Activated T-cell treated with anti-CD3 and anti-CD28 coated beads, Interleukin-2, amount 50 U/mL, for 72 hours (primary cell): ENCODE data around the gene MARVELD1. TPM values are rescaled to one million over a fixed set of nuclear protein-coding genes. Genes with fewer than 3 reads are reported as not detected.

Experiments
- ATAC-seq, 2 donors: fragments of 150-1000 bp; cut with Tn5 transposase; replicated peaks in 1 of 2; 2 replicates each; pipeline ENCODE4 v1.10.0; 2021; ENCODE audit warnings: moderate library complexity in 2 of 2, mild to moderate bottlenecking in 1 of 2
- DNase-seq, 2 donors: peaks; one replicate each; pipeline ENCODE4 v3.0.0; 2021 to 2022; ENCODE audit warnings: mixed read lengths in 1 of 2
- H3K27ac Mint-ChIP-seq: one replicate; pipeline ENCODE4 v1.8.0; 2022; ENCODE audit warnings: mild to moderate bottlenecking, moderate library complexity, mixed read lengths
- H3K27me3 Mint-ChIP-seq: one replicate; pipeline ENCODE4 v1.8.0; 2022; ENCODE audit warnings: low read depth, mixed read lengths
- H3K36me3 Mint-ChIP-seq, 2 donors: one replicate each; pipeline ENCODE4 v1.8.0; 2022; ENCODE audit warnings: mixed read lengths in 2 of 2, mild to moderate bottlenecking in 1 of 2; ENCODE audit not compliant: insufficient read depth in 2 of 2
- H3K4me1 Mint-ChIP-seq: one replicate; pipeline ENCODE4 v1.8.0; 2022; ENCODE audit warnings: low read depth, mixed read lengths
- H3K4me3 Mint-ChIP-seq, 2 donors: one replicate each; pipeline ENCODE4 v1.8.0; 2022; ENCODE audit warnings: mild to moderate bottlenecking in 2 of 2, mixed read lengths in 2 of 2, moderate library complexity in 2 of 2
- H3K9me3 Mint-ChIP-seq, 2 donors: one replicate each; pipeline ENCODE4 v1.8.0; 2022; ENCODE audit warnings: mixed read lengths in 2 of 2
- total RNA-seq, 2 donors: library from RNA; stranded (reverse); gene quantifications; one replicate each; pipeline ENCODE4 v1.2.3, GENCODE V29; 2022

The MARVELD1 gene
- total RNA-seq, 2 donors from 2014 or later: 1.5 to 1.9 TPM

DNA sequence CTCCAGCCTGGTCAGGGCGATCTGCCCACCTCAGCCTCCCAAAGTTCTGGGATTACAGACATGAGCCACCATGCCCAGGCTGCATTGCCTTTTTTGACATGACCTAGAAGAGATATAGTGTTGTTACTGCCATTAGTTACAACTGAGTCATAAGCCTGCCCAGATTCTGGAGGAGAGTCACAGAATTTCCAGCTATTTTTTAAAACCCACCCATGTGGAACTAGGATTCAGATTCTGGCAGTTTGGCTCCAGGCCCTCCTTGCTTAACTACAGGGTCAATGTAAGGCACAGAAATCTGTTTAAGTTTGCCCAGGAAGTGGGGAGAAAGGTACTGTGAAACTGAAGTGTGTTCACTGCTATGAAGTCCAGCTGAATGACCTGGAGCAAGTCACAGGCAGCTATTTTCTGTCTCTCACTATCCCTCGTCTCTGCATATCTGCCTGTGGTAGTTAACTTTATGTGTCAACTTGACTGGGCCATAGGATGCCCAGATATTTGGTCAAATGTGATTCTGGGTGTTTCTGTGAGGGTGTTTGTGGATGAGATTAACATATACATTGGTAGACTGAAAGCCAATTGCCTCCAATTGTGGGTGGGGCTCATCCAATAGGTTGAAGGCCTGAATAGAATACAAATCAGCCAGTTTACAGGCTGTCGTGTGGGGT is 8.4 kb upstream of the MARVELD1 start:
- ATAC-seq (no peak), DNase-seq (no peak)
- H3K9me3 Mint-ChIP-seq: no peaks in the 10 kb centered on the region
- H3K4me1 Mint-ChIP-seq: peaks cover 5% of the 10 kb centered on the region
- H3K36me3 Mint-ChIP-seq: no peaks in the 10 kb centered on the region
- no peak overlapping the region for H3K27ac Mint-ChIP-seq
- peaks cover 8% of the 10 kb centered on the region for H3K27me3 Mint-ChIP-seq
- no peak overlapping the region for H3K4me3 Mint-ChIP-seq

DNA sequence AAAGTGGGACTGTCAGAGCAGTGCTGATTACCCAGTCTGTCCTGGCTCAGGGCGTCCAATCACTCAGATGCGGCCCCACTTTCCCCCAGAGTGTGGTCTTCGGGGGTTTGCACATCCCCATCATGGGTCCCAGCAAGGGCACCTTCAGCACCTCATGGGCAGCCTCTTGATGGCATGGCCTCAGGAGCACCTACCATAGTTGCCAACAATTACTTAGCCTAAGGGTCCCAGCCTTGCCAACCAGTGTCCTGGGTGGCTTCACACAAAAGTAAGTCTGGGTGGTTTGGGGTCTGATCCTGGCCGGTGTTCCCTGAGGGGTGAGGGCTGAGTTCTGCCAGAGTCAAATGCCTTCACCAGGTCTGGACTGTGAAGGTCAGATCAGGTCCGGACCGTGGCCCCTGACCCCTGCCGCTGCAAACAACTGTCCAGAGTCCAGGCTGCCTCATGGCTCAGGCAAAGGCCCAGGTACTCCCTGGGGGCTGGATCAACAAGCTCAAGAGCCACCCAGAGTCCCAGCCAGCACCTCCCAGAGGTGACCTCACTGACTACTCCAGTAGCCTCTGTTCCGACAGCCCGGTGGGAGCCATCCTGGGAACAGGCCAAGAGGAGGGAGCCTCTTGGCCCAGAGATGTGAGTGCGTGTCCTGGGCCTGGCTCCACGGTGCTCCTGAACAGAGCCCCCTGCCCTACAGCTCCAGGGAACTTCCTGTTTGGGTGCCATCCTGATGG is 6.2 kb upstream of the MARVELD1 start:
- no peaks in the 10 kb centered on the region for H3K36me3 Mint-ChIP-seq
- H3K9me3 Mint-ChIP-seq: no peaks in the 10 kb centered on the region
- no peak for DNase-seq
- H3K27ac Mint-ChIP-seq: no peak overlapping the region
- ATAC-seq: no peak
- peaks cover 16% of the 10 kb centered on the region for H3K27me3 Mint-ChIP-seq
- no peak overlapping the region for H3K4me3 Mint-ChIP-seq
- no peaks in the 10 kb centered on the region for H3K4me1 Mint-ChIP-seq

DNA sequence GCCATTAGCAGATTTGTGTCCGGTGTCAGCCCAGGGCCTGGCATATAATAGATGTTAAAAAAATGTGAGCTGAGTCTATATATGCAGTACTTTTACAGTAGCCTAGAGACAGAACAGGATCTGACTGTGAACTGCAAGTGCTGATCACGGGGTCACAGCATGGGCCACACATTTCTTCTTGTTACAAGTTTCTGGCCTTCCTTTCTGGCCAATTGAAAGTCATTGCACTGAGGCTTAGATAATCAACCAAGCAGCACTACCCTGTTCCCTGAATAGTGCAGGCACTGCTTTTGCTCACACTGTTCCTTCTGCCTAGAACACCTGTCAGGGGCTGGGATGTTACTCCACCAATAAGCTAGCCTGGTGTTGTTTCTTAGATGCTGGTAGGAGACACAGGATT is 5.4 kb upstream of the MARVELD1 start:
- H3K4me1 Mint-ChIP-seq: peaks cover 5% of the 10 kb centered on the region
- DNase-seq (no peak), ATAC-seq (no peak)
- no peaks in the 10 kb centered on the region for H3K9me3 Mint-ChIP-seq
- H3K36me3 Mint-ChIP-seq: no peaks in the 10 kb centered on the region
- no peak overlapping the region for H3K4me3 Mint-ChIP-seq
- H3K27me3 Mint-ChIP-seq: peaks cover 24% of the 10 kb centered on the region
- H3K27ac Mint-ChIP-seq: no peak overlapping the region

DNA sequence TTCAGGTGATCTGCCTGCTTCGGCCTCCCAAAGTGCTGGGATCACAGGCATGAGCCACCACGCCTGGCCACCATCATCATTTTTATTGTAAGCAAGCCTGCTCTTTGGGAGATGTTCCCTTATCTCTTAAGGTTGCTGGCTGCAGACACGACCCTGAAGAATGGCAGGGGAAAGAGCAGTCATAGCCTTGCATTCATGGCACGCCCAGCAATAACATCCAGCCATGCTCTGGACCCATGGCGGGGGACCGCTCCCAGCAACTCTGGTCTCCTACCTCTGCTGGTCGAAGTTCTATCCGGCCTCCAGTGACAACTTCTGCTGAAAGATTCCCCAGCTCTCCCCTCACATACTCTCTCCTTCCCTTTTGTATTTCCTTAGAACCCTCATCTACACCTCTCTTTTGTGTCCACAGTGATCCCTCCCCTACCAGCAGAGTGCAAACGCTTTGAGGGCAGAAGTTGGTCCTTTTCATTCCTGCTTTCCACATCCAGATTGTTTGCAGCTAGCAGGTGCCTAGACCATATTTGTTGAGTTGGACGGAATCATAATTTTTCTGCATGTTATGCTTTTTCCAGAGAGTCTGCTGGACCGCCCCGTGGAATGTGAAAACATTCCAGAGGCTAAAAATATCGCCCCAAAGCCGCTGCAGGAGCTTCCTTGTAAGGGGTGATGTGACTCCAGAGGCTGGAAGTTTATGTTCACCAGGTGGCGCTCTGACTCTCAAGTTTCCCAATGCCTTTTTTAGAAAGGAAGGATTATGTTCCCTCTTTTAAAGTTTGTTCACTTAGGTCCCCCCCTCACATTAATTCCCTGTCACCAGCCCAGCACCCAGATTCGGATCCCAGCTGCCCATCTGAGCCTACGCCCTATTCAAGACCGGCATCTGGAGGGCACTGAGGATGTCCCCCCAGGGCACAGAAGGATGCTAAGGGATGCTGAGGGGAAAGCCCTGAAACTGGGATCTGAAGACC is 4.3 kb upstream of the MARVELD1 start:
- peaks cover 12% of the 10 kb centered on the region for H3K4me1 Mint-ChIP-seq
- DNase-seq: peak; percentile 33 to 38
- H3K27me3 Mint-ChIP-seq: peaks cover 26% of the 10 kb centered on the region
- H3K4me3 Mint-ChIP-seq: no peak overlapping the region
- ATAC-seq: no peak
- H3K27ac Mint-ChIP-seq: no peak overlapping the region
- H3K36me3 Mint-ChIP-seq: peaks cover 0 to 2% of the 10 kb centered on the region in 2 donors
- H3K9me3 Mint-ChIP-seq: no peaks in the 10 kb centered on the region

DNA sequence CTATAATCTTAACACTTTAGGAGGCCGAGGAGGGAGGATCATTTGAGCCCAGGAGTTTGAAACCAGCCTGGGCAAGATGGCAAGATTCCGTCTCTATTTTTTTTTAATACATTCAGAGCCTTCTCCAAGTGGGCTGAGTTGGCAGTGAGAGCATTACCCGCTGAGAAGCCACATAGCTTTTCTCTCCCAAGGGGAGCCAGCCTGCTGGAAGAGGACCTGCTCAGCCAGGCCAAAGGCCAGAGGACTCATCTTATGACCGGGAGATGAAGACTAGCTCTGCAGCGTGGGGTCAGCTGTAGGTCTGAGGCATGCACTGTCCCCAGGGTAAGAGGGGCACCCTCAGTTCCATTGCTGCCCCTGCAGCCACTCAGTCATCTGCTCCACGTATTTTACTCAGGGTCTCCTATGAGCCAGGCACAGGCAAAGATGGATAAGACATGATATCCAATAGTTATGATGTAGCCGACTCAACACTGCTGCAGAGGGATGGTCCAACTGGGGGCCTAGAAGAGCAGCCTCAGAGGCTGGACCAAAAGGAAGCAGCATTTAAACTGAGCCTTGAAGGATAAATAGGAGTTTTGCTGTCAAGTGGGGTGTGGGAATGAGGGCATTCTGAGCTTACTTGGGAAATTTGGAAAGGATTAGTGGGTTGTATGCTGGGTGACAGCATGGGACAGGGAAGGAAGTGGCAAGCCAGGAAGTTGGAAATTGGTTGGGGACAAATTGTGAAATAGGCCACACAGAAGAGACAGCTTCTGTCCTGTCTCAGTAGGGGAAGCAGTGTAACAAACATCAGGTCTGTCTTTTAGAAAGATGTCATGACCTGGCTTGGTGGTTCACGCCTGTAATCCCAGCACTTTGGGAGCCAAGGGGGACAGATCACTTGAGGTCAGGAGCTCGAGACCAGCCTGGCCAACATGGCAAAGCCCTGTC is 1.6 kb upstream of the MARVELD1 start:
- Mint-ChIP-seq H3K27me3 (peaks cover 32% of the 10 kb centered on the region), H3K9me3 (no peaks in the 10 kb centered on the region), H3K36me3 (peaks cover 0 to 2% of the 10 kb centered on the region in 2 donors), H3K4me1 (peaks cover 20% of the 10 kb centered on the region), H3K4me3 (peak overlapping the region; percentile 23 to 84), H3K27ac (no peak overlapping the region)
- no peak for DNase-seq
- ATAC-seq: no peak

DNA sequence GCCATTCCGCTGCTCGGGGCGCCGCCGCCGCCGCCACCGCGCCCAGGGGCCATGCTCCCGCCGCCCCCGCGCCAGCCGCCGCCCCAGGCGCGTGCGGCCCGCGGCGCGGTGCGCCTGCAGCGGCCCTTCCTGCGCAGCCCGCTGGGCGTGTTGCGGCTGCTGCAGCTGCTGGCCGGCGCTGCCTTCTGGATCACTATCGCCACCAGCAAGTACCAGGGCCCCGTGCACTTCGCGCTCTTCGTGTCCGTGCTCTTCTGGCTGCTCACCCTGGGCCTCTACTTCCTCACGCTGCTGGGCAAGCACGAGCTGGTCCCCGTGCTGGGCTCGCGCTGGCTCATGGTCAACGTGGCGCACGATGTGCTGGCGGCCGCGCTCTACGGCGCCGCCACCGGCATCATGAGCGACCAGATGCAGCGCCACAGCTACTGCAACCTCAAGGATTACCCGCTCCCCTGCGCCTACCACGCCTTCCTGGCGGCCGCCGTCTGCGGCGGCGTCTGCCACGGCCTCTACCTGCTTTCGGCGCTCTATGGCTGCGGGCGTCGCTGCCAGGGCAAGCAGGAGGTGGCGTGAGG is 383 bp downstream of the MARVELD1 start:
- Mint-ChIP-seq H3K4me1 (peaks cover 20% of the 10 kb centered on the region), H3K36me3 (peaks cover 0 to 2% of the 10 kb centered on the region in 2 donors), H3K27me3 (peaks cover 29% of the 10 kb centered on the region), H3K27ac (peak overlapping the region; percentile 21), H3K9me3 (no peaks in the 10 kb centered on the region), H3K4me3 (peak overlapping the region; percentile 93 to 96)
- peak; percentile 87 to 88 for ATAC-seq
- DNase-seq: peak; percentile 67 to 68

DNA sequence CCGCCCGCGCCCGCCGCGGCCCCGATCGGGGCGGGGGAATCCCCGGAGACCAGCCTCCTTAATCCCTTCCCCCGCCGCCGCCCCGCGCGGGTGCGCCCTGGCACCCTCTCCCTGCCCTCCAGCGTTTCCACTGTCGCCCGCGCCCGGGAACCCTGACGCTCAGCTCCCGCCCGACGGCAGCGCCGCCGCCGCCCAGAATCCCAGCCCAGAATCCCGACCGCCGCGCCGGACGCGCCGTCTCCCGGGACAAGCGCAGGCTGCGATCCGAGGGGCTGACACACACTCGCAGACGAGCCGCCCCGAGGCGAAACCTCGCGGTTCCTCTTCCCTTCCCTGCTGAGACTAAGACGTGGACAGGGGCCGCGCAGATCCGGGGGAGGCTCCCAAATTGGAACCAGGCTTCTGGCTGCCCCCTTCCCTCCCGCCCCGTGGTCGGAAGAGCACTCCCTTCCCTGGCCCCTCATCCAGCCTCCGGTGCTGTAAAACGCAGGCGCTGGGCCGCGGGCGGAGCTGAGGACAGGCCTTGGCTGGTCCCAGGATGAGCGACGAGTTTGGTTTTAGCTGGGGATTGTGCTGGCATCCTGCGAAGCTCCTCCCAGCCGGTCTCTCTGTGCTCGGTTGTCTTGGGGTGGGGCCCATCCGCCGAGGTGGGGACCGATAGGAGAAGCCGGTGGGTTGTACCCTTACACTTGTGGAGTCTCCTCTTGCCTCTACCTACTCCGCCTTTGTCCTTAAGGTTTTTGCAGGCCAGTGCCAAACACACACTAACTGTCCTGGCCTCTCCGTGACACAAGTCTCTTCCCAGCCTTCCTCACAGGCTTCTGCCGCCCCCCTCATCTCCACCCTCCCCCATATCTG is 1.1 kb downstream of the MARVELD1 start:
- ATAC-seq (peak; percentile 31 to 35), DNase-seq (peak in 1 of 2 donors; percentile 14)
- Mint-ChIP-seq H3K36me3 (peaks cover 0 to 2% of the 10 kb centered on the region in 2 donors), H3K4me1 (peaks cover 20% of the 10 kb centered on the region), H3K27me3 (peaks cover 23% of the 10 kb centered on the region), H3K9me3 (no peaks in the 10 kb centered on the region), H3K4me3 (peak overlapping the region; percentile 93 to 96), H3K27ac (no peak overlapping the region)

DNA sequence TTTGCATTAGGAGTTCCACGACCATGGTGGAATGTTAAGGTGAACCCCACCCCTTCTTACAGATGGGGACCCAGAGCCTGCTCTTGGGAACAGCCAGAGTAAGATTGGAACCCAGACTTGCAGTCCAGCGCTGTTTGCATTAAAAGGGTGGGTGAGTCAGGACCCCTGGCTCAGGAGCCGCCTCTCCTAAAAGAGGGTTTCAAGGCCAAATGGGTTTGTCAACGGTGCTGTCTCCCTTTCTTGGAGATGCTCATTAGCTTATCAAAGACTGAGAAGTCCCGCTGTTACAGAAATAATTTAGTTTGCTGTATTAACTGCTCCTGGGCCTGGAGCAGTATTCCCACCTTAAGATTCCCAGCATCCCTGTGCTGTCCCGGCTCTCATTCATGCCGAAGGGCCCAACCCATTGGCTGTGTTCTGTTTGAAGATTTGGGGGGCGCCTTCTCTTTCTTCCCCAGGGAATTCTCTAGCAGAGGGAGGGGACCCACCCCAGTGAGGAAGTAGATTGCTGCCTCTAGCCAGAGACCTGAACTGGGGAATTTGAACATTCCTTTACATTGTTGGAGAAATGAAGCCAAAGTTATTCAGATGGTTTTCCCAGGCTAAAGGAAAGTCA is 1.8 kb downstream of the MARVELD1 start:
- H3K4me3 Mint-ChIP-seq: peak overlapping the region; percentile 93 to 96
- peaks cover 23% of the 10 kb centered on the region for H3K27me3 Mint-ChIP-seq
- no peak for DNase-seq
- peaks cover 20% of the 10 kb centered on the region for H3K4me1 Mint-ChIP-seq
- H3K36me3 Mint-ChIP-seq: peaks cover 0 to 2% of the 10 kb centered on the region in 2 donors
- no peaks in the 10 kb centered on the region for H3K9me3 Mint-ChIP-seq
- H3K27ac Mint-ChIP-seq: no peak overlapping the region
- no peak for ATAC-seq

DNA sequence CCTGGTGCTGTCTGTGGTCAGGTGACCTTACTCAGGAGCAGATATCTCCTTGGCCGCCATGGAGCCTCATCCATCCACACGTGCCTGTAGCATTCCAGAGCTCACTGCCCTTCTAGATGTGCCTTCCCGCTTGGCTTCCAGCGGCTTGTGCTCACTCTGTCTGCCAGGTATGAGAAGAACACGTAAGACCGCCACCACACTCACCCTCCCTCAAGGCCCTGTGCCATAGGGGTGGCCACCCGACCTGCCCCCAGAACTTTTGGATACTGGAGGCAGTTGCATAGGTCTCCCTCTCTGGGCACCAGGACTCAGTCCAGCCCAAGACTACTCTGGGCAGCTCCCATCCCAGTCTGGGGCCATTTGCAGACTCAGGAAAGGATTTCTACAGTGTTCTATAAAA is 4.1 kb downstream of the MARVELD1 start:
- no peak for DNase-seq
- no peak for ATAC-seq
- peaks cover 20% of the 10 kb centered on the region for H3K4me1 Mint-ChIP-seq
- H3K9me3 Mint-ChIP-seq: no peaks in the 10 kb centered on the region
- peaks cover 13% of the 10 kb centered on the region for H3K27me3 Mint-ChIP-seq
- H3K27ac Mint-ChIP-seq: no peak overlapping the region
- no peak overlapping the region for H3K4me3 Mint-ChIP-seq
- peaks cover 0 to 2% of the 10 kb centered on the region in 2 donors for H3K36me3 Mint-ChIP-seq

DNA sequence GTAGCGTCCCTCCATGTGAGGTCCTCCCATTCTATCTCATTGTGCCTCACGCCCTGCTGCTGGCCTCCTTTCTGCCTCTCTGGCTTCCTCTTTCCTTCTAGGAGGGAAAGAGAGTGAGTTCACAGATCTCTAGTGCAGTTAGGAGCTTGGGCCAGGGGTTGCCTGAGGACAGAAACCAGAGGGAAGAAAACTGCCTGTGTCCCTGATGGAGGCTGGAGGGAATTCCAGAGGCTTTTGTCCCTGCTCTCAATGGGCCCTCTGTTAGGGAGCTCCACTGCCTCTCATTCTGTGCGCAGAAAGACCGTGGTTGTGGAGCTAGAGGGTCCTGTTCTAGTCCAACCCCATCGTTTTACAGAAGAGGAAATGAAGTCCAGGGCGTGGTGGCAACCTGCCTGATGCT is 4.6 kb downstream of the MARVELD1 start:
- no peak for ATAC-seq
- H3K36me3 Mint-ChIP-seq: peaks cover 0 to 2% of the 10 kb centered on the region in 2 donors
- no peaks in the 10 kb centered on the region for H3K9me3 Mint-ChIP-seq
- H3K27ac Mint-ChIP-seq: no peak overlapping the region
- DNase-seq: no peak
- H3K4me1 Mint-ChIP-seq: peaks cover 15% of the 10 kb centered on the region
- no peak overlapping the region for H3K4me3 Mint-ChIP-seq
- H3K27me3 Mint-ChIP-seq: peaks cover 7% of the 10 kb centered on the region

DNA sequence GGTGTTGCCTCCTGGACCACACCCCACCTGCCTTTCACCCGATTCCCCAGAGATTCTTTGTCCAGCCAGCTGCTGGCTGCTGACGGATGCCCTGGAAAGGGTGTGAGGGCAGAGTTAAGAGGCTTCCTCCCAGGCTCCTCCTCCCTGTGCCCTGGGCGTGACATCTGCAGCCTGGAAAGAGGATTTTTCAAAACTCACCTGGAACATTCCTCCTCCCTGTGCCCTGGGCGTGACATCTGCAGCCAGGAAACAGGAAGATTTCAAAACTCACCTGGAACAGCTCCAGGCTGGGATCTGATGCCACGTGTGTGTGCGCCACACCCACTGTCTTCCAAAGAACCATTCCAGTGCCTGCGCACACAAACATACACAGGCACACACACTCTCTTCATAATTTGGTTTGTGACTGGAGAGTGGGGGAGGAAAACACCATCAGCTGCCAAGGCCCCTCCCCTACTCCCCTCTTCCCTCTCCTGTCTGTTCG is 5.2 kb downstream of the MARVELD1 start:
- Mint-ChIP-seq H3K4me1 (peaks cover 13% of the 10 kb centered on the region), H3K36me3 (peaks cover 0 to 2% of the 10 kb centered on the region in 2 donors), H3K27me3 (peaks cover 6% of the 10 kb centered on the region), H3K27ac (no peak overlapping the region), H3K4me3 (no peak overlapping the region), H3K9me3 (no peaks in the 10 kb centered on the region)
- ATAC-seq (no peak), DNase-seq (no peak)
